ENCODE results near the gene ZBTB5. TPM values are rescaled to one million over a fixed set of nuclear protein-coding genes. Genes with fewer than 3 reads are reported as not detected.
"Not testable (repeated sequence)": the region's sequence is repeated elsewhere in the genome, so short reads cannot be mapped to it uniquely, and the experiment has no call there.

ZBTB5 gene
- total RNA-seq, 1 experiment from 2014 or later: 30.6 TPM

- TSS peak; percentile 98 for BruUV-seq (replicated peaks)
- peak; percentile 94 for ATAC-seq
- peaks cover 28% of the 10 kb centered on the region for H3K4me1 ChIP-seq (ENCODE audit: control insufficient read depth, insufficient read depth, low read length)
These were observed 6.9 kb upstream of the ZBTB5 start for GRCh38 chr9:37471942-37472684.

GRCh38 chr9:37468620-37469019 lies 3.4 kb upstream of the ZBTB5 start:
- no TSS peak for BruUV-seq (replicated peaks)
- ATAC-seq (no peak), DNase-seq (ENCODE audit: low read depth, low spot score) (no peak)
- intact Hi-C loops (cut with micrococcal nuclease; ENCODE audit: unreplicated experiment): no loop called here
- peak overlapping the region; percentile 100 for H3K27ac ChIP-seq (ENCODE audit: low read length)
- no peak for TF ChIP-seq POLR2AphosphoS5 (IDR thresholded peaks at IDR 0.05; ENCODE audit: low read depth, low read length)
- no peak for TF ChIP-seq REST (IDR thresholded peaks at IDR 0.05; ENCODE audit: insufficient read depth in 1 of 2, low read depth in 2 of 2, low read length in 1 of 2)
- TF ChIP-seq SIN3A (IDR thresholded peaks at IDR 0.05; ENCODE audit: borderline replicate concordance, insufficient read depth, low read depth, low read length): no peak
- TF ChIP-seq CTCF (IDR thresholded peaks at IDR 0.05): no peak
- no peak for TF ChIP-seq TCF7L2 (IDR thresholded peaks at IDR 0.05; ENCODE audit: low read depth, low read length)
- no peaks in the 10 kb centered on the region; the same call in 1 of the 2 replicates for H3K36me3 ChIP-seq (ENCODE audit: control insufficient read depth, insufficient read depth, low read length)
- ChIA-PET CTCF (no interaction called here), POLR2A (interaction anchor here (0.7 kb wide), 1 partner anchor 18 kb away, joined by 3 read pairs; no protein-coding TSS in a partner anchor)
- no peaks in the 10 kb centered on the region for H3K27me3 ChIP-seq (ENCODE audit: control insufficient read depth, insufficient read depth, low read length)
- H3K9me3 ChIP-seq (ENCODE audit: control insufficient read depth, insufficient read depth, low read depth, low read length): peaks cover 3% of the 10 kb centered on the region; the same call in 1 of the 2 replicates
- H3K4me3 ChIP-seq (ENCODE audit: low read depth in 2 of 2, low read length in 2 of 2): no peak overlapping the region
- in situ Hi-C loops (cut with HindIII; ENCODE audit: low pct_unique_long_range_greater_than_20kb, low sequenced_read_pairs): no loop called here
- peaks cover 28% of the 10 kb centered on the region for H3K4me1 ChIP-seq (ENCODE audit: control insufficient read depth, insufficient read depth, low read length)

More at GRCh38 chr9:37471942-37472684, 6.9 kb upstream of the ZBTB5 start:
- peak; percentile 97 for TF ChIP-seq TCF7L2 (IDR thresholded peaks at IDR 0.05; ENCODE audit: low read depth, low read length)
- no peak for TF ChIP-seq CTCF (IDR thresholded peaks at IDR 0.05)
- no peak for TF ChIP-seq REST (IDR thresholded peaks at IDR 0.05; ENCODE audit: insufficient read depth in 1 of 2, low read depth in 2 of 2, low read length in 1 of 2)
- TF ChIP-seq POLR2AphosphoS5 (IDR thresholded peaks at IDR 0.05; ENCODE audit: low read depth, low read length): no peak
- no peaks in the 10 kb centered on the region; the same call in 1 of the 2 replicates for H3K36me3 ChIP-seq (ENCODE audit: control insufficient read depth, insufficient read depth, low read length)
- intact Hi-C loops (cut with micrococcal nuclease; ENCODE audit: unreplicated experiment): loop anchor here (10.0 kb wide), 1 partner anchor 273 kb away; no protein-coding TSS in a partner anchor
- no peaks in the 10 kb centered on the region for H3K27me3 ChIP-seq (ENCODE audit: control insufficient read depth, insufficient read depth, low read length)
- CTCF ChIA-PET: no interaction called here
- in situ Hi-C loops (cut with HindIII; ENCODE audit: low pct_unique_long_range_greater_than_20kb, low sequenced_read_pairs): no loop called here
- H3K27ac ChIP-seq (ENCODE audit: low read length): peak overlapping the region; percentile 98
- peak overlapping the region; percentile 32 to 66 for H3K4me3 ChIP-seq (ENCODE audit: low read depth in 2 of 2, low read length in 2 of 2)
- POLR2A ChIA-PET: interaction anchor here (0.6 kb wide), 1 partner anchor 46 kb away, joined by 3 read pairs; no protein-coding TSS in a partner anchor
- peaks cover 16% of the 10 kb centered on the region for H3K9me3 ChIP-seq (ENCODE audit: control insufficient read depth, insufficient read depth, low read depth, low read length)
- peak; percentile 97 for DNase-seq (ENCODE audit: low read depth, low spot score)

- Histone ChIP-seq H3K4me1 (ENCODE audit: control insufficient read depth, insufficient read depth, low read length) (peaks cover 21% of the 10 kb centered on the region), H3K27ac (ENCODE audit: low read length) (peak overlapping the region; percentile 100), H3K4me3 (ENCODE audit: low read depth in 2 of 2, low read length in 2 of 2) (peak overlapping the region; percentile 57 to 84)
- POLR2A ChIA-PET; H3K9me3 ChIP-seq (ENCODE audit: control insufficient read depth, insufficient read depth, low read depth, low read length); in situ Hi-C loops (cut with HindIII; ENCODE audit: low pct_unique_long_range_greater_than_20kb, low sequenced_read_pairs); CTCF ChIA-PET; ATAC-seq; H3K36me3 ChIP-seq (ENCODE audit: control insufficient read depth, insufficient read depth, low read length); DNase-seq (ENCODE audit: low read depth, low spot score); intact Hi-C loops (cut with micrococcal nuclease; ENCODE audit: unreplicated experiment); BruUV-seq (replicated peaks); H3K27me3 ChIP-seq (ENCODE audit: control insufficient read depth, insufficient read depth, low read length): not testable (repeated sequence)
These were observed 2.3 kb upstream of the ZBTB5 start for GRCh38 chr9:37467530-37467929.
